Ishikawa (cell line): ENCODE measurements around the gene MADD.

Experiments used
- RAD21 ChIP-seq: IDR thresholded peaks from 2 replicates; pipeline ENCODE4 v1.6.1; 2012; ENCODE audit warnings: low read depth
- TAF1 ChIP-seq: IDR thresholded peaks from 2 replicates; pipeline ENCODE4 v1.6.1; 2012; ENCODE audit warnings: low read depth, mild to moderate bottlenecking
- TCF12 ChIP-seq: IDR thresholded peaks from 2 replicates; pipeline ENCODE4 v1.6.1; 2012; ENCODE audit warnings: low read depth
- TEAD4 ChIP-seq: IDR thresholded peaks from 2 replicates; pipeline ENCODE4 v1.6.1; 2012
- YY1 ChIP-seq: IDR thresholded peaks from 2 replicates; pipeline ENCODE4 v1.6.1; 2012; ENCODE audit warnings: low read depth
- TF ChIP-seq, protein P1 (sequence below): IDR thresholded peaks from 2 replicates; pipeline ENCODE4 v1.6.1; 2012

- TF ChIP-seq TAF1: no peak
- no peak for TF ChIP-seq RAD21
- no peak for TF ChIP-seq TCF12
- TF ChIP-seq TEAD4: no peak
- no peak for TF ChIP-seq YY1
- TF ChIP-seq, protein P1, sequence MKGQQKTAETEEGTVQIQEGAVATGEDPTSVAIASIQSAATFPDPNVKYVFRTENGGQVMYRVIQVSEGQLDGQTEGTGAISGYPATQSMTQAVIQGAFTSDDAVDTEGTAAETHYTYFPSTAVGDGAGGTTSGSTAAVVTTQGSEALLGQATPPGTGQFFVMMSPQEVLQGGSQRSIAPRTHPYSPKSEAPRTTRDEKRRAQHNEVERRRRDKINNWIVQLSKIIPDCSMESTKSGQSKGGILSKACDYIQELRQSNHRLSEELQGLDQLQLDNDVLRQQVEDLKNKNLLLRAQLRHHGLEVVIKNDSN: no peak
Measured at GRCh38 chr11:47284151-47284550, 14.2 kb downstream of the MADD start.
